ENCODE data around the gene TCF4. TPM values are rescaled to one million over a fixed set of nuclear protein-coding genes. Genes with fewer than 3 reads are reported as not detected.

TCF4 gene
- total RNA-seq, 4 donors from 2014 or later: 60.9 to 98.4 (median 83.4) TPM

DNA sequence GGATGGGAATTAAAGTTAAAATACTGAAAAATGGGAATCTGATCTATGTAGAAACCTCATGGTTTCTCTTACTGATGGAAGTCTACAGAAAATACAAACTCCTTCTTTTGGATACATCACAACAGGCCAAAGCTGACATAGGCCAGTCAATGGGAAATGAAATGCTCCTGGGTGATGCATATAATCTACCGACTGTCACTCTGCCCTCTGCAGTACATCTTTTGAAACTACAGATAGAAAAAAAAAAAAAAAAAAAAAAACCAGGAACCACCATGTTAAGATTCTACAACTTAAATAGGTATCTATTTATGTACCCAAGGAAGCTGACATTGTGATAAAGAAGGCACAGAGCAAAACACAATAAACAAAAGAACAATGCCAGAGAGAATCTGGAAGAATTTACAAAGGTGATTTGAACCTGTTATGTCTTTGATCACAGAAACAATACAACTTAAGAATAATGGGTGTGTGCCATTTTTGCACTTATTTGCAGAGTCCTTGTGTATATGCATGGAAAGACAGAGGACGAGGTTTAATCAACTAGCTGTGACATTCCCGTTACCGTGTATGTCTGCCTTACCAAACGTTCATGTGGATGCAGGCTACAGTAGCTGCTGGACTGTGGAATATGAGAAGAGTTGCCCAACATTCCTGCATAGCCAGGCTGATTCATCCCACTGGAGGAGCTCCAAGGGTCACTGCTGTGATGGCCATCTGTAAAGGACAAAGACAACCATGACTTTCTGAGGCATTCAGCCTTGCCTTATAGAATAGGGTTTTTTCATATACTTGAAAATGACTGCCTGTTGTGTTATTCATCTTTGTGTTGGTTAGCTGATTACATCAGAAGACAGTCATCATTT is 312.7 kb downstream of the TCF4 start:
- H3K4me3 ChIP-seq (ENCODE audit: low read depth, poor library complexity, severe bottlenecking): no peak overlapping the region
- 59 to 83% methylated on average over 5 of the region's 5 CpGs for WGBS, 2 donors
- intact Hi-C loops (cut with DNase I; ENCODE audit: low total_unique reads): no loop called here
- no peak for DNase-seq (ENCODE audit: low spot score in 2 of 2)
- TF ChIP-seq CTCF (IDR thresholded peaks at IDR 0.05) (no peak), POLR2A (IDR thresholded peaks at IDR 0.05) (no peak)

GRCh38 chr18:55272510-55273243 is 315.3 kb downstream of the TCF4 start:
- no peak for DNase-seq (ENCODE audit: low spot score in 2 of 2)
- H3K4me3 ChIP-seq (ENCODE audit: low read depth, poor library complexity, severe bottlenecking): no peak overlapping the region
- TF ChIP-seq CTCF (IDR thresholded peaks at IDR 0.05): no peak
- no peak for TF ChIP-seq POLR2A (IDR thresholded peaks at IDR 0.05)
- 54 to 68% methylated on average over 7 of the region's 7 CpGs for WGBS, 2 donors
- intact Hi-C loops (cut with DNase I; ENCODE audit: low total_unique reads): no loop called here

- intact Hi-C loops (cut with DNase I; ENCODE audit: low total_unique reads): no loop called here
- no peak for DNase-seq (ENCODE audit: low spot score in 2 of 2)
- TF ChIP-seq CTCF (IDR thresholded peaks at IDR 0.05) (no peak), POLR2A (IDR thresholded peaks at IDR 0.05) (no peak)
- H3K4me3 ChIP-seq (ENCODE audit: low read depth, poor library complexity, severe bottlenecking): no peak overlapping the region
- WGBS, 2 donors: 84 to 90% methylated on average over 5 of the region's 5 CpGs
These were observed 318.4 kb downstream of the TCF4 start for GRCh38 chr18:55269622-55270021.

DNA sequence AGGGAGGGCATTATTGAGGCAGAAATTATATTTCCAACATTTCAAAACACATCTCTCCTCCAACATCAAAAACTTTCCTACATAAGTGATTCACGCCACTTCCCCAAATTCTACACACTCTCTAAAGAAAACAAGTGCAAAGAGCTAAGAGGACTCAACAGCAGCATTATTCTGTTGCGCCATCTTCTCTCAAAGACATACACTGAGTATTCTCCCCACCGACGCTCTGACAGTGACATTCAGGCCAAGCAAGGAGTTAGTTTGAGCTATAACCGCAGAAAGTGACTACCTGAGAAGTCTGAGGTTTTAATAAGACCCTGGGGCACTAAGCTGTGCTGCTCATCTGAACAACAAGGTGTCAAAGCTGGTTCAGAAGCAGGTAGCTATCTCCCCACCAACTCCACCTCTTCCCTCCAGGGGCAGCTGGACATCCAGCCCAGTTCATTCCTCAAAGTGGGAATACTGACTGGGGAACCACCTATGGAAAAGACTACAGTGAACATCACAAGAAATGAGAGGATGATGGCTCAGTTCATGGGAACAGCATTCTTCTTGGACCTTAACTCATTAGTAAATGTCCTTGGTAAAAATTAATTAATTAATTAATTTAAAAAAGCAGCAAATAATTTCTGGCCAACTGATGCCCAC is 319.2 kb downstream of the TCF4 start:
- H3K4me3 ChIP-seq (ENCODE audit: low read depth, poor library complexity, severe bottlenecking): no peak overlapping the region
- no peak for TF ChIP-seq POLR2A (IDR thresholded peaks at IDR 0.05)
- no peak for TF ChIP-seq CTCF (IDR thresholded peaks at IDR 0.05)
- WGBS, 2 donors: 93 to 96% methylated on average over 5 of the region's 5 CpGs
- DNase-seq (ENCODE audit: low spot score in 2 of 2): no peak
- intact Hi-C loops (cut with DNase I; ENCODE audit: low total_unique reads): no loop called here

GRCh38 chr18:55268151-55268601 is 319.8 kb downstream of the TCF4 start:
- WGBS, 2 donors: 70 to 79% methylated on average over 3 of the region's 3 CpGs
- intact Hi-C loops (cut with DNase I; ENCODE audit: low total_unique reads): no loop called here
- DNase-seq (ENCODE audit: low spot score in 2 of 2): no peak
- no peak overlapping the region for H3K4me3 ChIP-seq (ENCODE audit: low read depth, poor library complexity, severe bottlenecking)
- no peak for TF ChIP-seq POLR2A (IDR thresholded peaks at IDR 0.05)
- no peak for TF ChIP-seq CTCF (IDR thresholded peaks at IDR 0.05)
